ENCODE data around the gene AUNIP.

DNA sequence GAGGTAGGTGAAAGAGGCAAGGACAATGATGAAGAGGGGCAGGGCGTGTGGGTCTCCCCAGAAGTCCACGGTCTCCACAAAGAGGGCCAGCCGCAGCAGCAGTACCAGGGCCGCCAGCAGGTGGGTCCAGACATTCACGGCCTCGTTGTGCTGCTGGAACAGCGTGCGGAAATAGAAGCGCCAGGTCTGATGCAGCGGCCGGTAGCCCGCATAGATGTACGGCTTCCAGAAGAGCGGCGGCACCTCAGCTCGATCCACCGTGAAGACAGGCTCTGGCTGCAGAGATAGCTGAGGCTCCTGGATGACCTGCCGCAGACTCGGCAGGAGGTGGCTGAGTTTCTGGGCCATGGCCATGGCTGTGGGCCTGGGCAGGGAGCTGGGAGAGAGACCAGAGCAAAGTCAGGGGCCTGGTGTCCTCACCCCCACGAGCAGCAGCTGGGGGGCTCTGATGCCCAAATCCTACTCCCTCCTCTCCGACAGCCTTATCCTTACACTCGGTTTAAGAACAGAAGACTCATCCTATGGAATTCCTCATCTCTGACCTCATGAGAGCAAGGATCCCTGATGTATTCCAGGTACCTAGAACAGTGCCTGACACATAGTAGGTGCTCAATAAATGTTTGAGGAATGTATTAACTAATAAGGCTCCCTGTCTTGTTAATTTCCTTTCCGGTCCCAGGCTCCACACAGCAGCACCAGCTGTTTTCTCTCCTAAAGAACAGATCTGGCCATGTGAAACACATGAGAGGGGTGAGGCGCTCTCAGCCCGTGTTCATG lies 4.4 kb upstream of the AUNIP start:
- TF ChIP-seq, protein P1, sequence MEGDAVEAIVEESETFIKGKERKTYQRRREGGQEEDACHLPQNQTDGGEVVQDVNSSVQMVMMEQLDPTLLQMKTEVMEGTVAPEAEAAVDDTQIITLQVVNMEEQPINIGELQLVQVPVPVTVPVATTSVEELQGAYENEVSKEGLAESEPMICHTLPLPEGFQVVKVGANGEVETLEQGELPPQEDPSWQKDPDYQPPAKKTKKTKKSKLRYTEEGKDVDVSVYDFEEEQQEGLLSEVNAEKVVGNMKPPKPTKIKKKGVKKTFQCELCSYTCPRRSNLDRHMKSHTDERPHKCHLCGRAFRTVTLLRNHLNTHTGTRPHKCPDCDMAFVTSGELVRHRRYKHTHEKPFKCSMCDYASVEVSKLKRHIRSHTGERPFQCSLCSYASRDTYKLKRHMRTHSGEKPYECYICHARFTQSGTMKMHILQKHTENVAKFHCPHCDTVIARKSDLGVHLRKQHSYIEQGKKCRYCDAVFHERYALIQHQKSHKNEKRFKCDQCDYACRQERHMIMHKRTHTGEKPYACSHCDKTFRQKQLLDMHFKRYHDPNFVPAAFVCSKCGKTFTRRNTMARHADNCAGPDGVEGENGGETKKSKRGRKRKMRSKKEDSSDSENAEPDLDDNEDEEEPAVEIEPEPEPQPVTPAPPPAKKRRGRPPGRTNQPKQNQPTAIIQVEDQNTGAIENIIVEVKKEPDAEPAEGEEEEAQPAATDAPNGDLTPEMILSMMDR (IDR thresholded peaks at IDR 0.05), result no peak
- TF ChIP-seq POLR2A (IDR thresholded peaks at IDR 0.05), result no peak
